Aorta (tissue), 5 donors: ENCODE measurements around the gene BCAT1. TPM values are rescaled to one million over a fixed set of nuclear protein-coding genes. Genes with fewer than 3 reads are reported as not detected.

Experiments
- ATAC-seq: fragments of 200-7000 bp; cut with Tn5 transposase; one replicate; pipeline ENCODE4 v1.9.1; 2022; ENCODE audit warnings: moderate library complexity; ENCODE audit not compliant: low FRiP score
- DNase-seq, 2 donors: peaks; one replicate each; pipeline ENCODE4 v3.0.0-alpha.2; 2020
- H3K27ac ChIP-seq, 2 donors: one replicate each; pipeline ENCODE4 v1.5.1; 2013; ENCODE audit warnings: low read length in 2 of 2, mild to moderate bottlenecking in 2 of 2, moderate library complexity in 2 of 2, control low read depth in 1 of 2, inconsistent platforms in 1 of 2, low read depth in 1 of 2
- H3K27me3 ChIP-seq, 2 donors: one replicate each; pipeline ENCODE4 v1.6.1; 2013; ENCODE audit warnings: control low read depth in 1 of 2, low read length in 1 of 2, mild to moderate bottlenecking in 1 of 2, moderate library complexity in 1 of 2; ENCODE audit not compliant: insufficient read depth in 2 of 2, control insufficient read depth in 1 of 2
- H3K36me3 ChIP-seq, 2 donors: one replicate each; pipeline ENCODE4 v1.6.1; 2013; ENCODE audit warnings: control low read depth in 1 of 2, low read length in 1 of 2, mild to moderate bottlenecking in 1 of 2; ENCODE audit not compliant: insufficient read depth in 2 of 2, control insufficient read depth in 1 of 2
- H3K4me1 ChIP-seq, 2 donors: one replicate each; pipeline ENCODE4 v1.6.1; 2013; ENCODE audit warnings: low read length in 2 of 2, control low read depth in 1 of 2, mild to moderate bottlenecking in 1 of 2, moderate library complexity in 1 of 2; ENCODE audit not compliant: insufficient read depth in 2 of 2, control insufficient read depth in 1 of 2
- H3K4me3 ChIP-seq, 2 donors: one replicate each; pipeline ENCODE4 v1.5.1; 2013; ENCODE audit warnings: low read length in 2 of 2, control low read depth in 1 of 2, mild to moderate bottlenecking in 1 of 2
- H3K9me3 ChIP-seq: one replicate; pipeline ENCODE4 v1.6.1; 2013; ENCODE audit warnings: mild to moderate bottlenecking, low read length; ENCODE audit not compliant: control insufficient read depth
- WGBS, 2 donors: extraction: QIAGEN DNeasy Blood & Tissue Kit; methylation state at CpG; one replicate each; pipeline ENCODE4 v1.1.7; 2013; 5-methylcytosine and 5-hydroxymethylcytosine counted together
- intact Hi-C, 2 donors: fragments of 100-400 bp; cut with DNase I; formaldehyde crosslinking; loops; one replicate each; pipeline versions ENCODE4 v1.14.2 to v1.15.0; 2022
- polyA plus RNA-seq, 2 donors: library from polyadenylated mRNA; stranded (reverse); fragments of 200-250 nt; gene quantifications; one replicate each; pipeline ENCODE4 v1.2.3, GENCODE V29; 2013
- total RNA-seq, 2 donors: library from RNA; stranded (reverse); fragmentation: NEBNext Ultra II Directional; extraction: Animal tissue kit (Norgen Biotek cat#: 25700); gene quantifications; one replicate each; pipeline ENCODE4 v1.2.1, GENCODE V29; 2021
- donor health status: healthy with polysubstance abuse.
- donor health status: Bipolar disorder and iron deficiency.
- donor health status: DM: no; HTN: no; CAD: no.
- donor health status: DM: no; HTN: no; CAD: no.
- donor health status: DM: yes; HTN: yes; CAD: no.

BCAT1 gene
- total and polyA plus RNA-seq, 4 donors: 3.8 to 47.3 (median 21.8) TPM

- H3K27me3 ChIP-seq: no peaks in the 10 kb centered on the region
- no peak for DNase-seq
- H3K27ac ChIP-seq: no peak overlapping the region
- H3K4me1 ChIP-seq: no peaks in the 10 kb centered on the region
- WGBS, 2 donors: 59 to 71% methylated on average over 3 of the region's 3 CpGs
- H3K9me3 ChIP-seq: no peaks in the 10 kb centered on the region
- ATAC-seq: no peak
- H3K4me3 ChIP-seq: no peak overlapping the region
- no peaks in the 10 kb centered on the region for H3K36me3 ChIP-seq
- intact Hi-C loops: no loop called here
These were observed 54.0 kb downstream of the BCAT1 start for GRCh38 chr12:24894879-24895278.

GRCh38 chr12:24890048-24890803 is 58.7 kb downstream of the BCAT1 start:
- Histone ChIP-seq H3K36me3 (no peaks in the 10 kb centered on the region), H3K4me3 (no peak overlapping the region), H3K27me3 (no peaks in the 10 kb centered on the region), H3K27ac (no peak overlapping the region), H3K9me3 (no peaks in the 10 kb centered on the region), H3K4me1 (no peaks in the 10 kb centered on the region)
- ATAC-seq: no peak
- intact Hi-C loops: no loop called here
- 97 to 98% methylated on average over 7 of the region's 7 CpGs for WGBS, 2 donors
- no peak for DNase-seq

GRCh38 chr12:24889411-24889810 is 59.5 kb downstream of the BCAT1 start:
- Histone ChIP-seq H3K9me3 (no peaks in the 10 kb centered on the region), H3K27me3 (no peaks in the 10 kb centered on the region), H3K4me3 (no peak overlapping the region), H3K4me1 (no peaks in the 10 kb centered on the region), H3K36me3 (no peaks in the 10 kb centered on the region), H3K27ac (no peak overlapping the region)
- DNase-seq: no peak
- ATAC-seq: no peak
- intact Hi-C loops: no loop called here
- WGBS, 2 donors: 97 to 99% methylated on average over 3 of the region's 3 CpGs

GRCh38 chr12:24888813-24889212 is 60.1 kb downstream of the BCAT1 start:
- no peaks in the 10 kb centered on the region for H3K27me3 ChIP-seq
- 95 to 97% methylated on average over 5 of the region's 5 CpGs for WGBS, 2 donors
- H3K36me3 ChIP-seq: no peaks in the 10 kb centered on the region
- H3K27ac ChIP-seq: no peak overlapping the region
- ATAC-seq (no peak), DNase-seq (no peak)
- H3K4me1 ChIP-seq: no peaks in the 10 kb centered on the region
- no peaks in the 10 kb centered on the region for H3K9me3 ChIP-seq
- intact Hi-C loops: no loop called here
- H3K4me3 ChIP-seq: no peak overlapping the region

GRCh38 chr12:24884911-24885310 is 64.0 kb downstream of the BCAT1 start:
- WGBS, 2 donors: 95% methylated on average over 3 of the region's 3 CpGs
- H3K4me3 ChIP-seq: no peak overlapping the region
- no peak for ATAC-seq
- no peaks in the 10 kb centered on the region for H3K9me3 ChIP-seq
- intact Hi-C loops: no loop called here
- no peak for DNase-seq
- no peaks in the 10 kb centered on the region for H3K27me3 ChIP-seq
- H3K4me1 ChIP-seq: no peaks in the 10 kb centered on the region
- no peaks in the 10 kb centered on the region for H3K36me3 ChIP-seq
- H3K27ac ChIP-seq: no peak overlapping the region

- Histone ChIP-seq H3K9me3 (no peaks in the 10 kb centered on the region), H3K27ac (no peak overlapping the region), H3K36me3 (no peaks in the 10 kb centered on the region), H3K27me3 (no peaks in the 10 kb centered on the region), H3K4me3 (no peak overlapping the region), H3K4me1 (no peaks in the 10 kb centered on the region)
- intact Hi-C loops: no loop called here
- DNase-seq (no peak), ATAC-seq (no peak)
- WGBS, 2 donors: 95 to 97% methylated on average over 4 of the region's 4 CpGs
These were observed 67.1 kb downstream of the BCAT1 start for GRCh38 chr12:24881724-24882371.

GRCh38 chr12:24881227-24881626 is 67.7 kb downstream of the BCAT1 start:
- intact Hi-C loops: no loop called here
- 87 to 89% methylated on average over 8 of the region's 8 CpGs for WGBS, 2 donors
- H3K27me3 ChIP-seq: no peaks in the 10 kb centered on the region
- H3K4me1 ChIP-seq: no peaks in the 10 kb centered on the region
- H3K9me3 ChIP-seq: no peaks in the 10 kb centered on the region
- no peaks in the 10 kb centered on the region for H3K36me3 ChIP-seq
- H3K27ac ChIP-seq: no peak overlapping the region
- no peak overlapping the region for H3K4me3 ChIP-seq
- ATAC-seq (no peak), DNase-seq (no peak)

GRCh38 chr12:24880732-24881131 is 68.2 kb downstream of the BCAT1 start:
- no peaks in the 10 kb centered on the region for H3K9me3 ChIP-seq
- DNase-seq (no peak), ATAC-seq (no peak)
- 92 to 96% methylated on average over 5 of the region's 5 CpGs for WGBS, 2 donors
- H3K4me1 ChIP-seq: no peaks in the 10 kb centered on the region
- H3K27ac ChIP-seq: no peak overlapping the region
- no peaks in the 10 kb centered on the region for H3K36me3 ChIP-seq
- intact Hi-C loops: no loop called here
- no peaks in the 10 kb centered on the region for H3K27me3 ChIP-seq
- no peak overlapping the region for H3K4me3 ChIP-seq

GRCh38 chr12:24879644-24880043 is 69.3 kb downstream of the BCAT1 start:
- no peaks in the 10 kb centered on the region for H3K36me3 ChIP-seq
- no peaks in the 10 kb centered on the region for H3K4me1 ChIP-seq
- DNase-seq (no peak), ATAC-seq (no peak)
- no peak overlapping the region for H3K27ac ChIP-seq
- intact Hi-C loops: no loop called here
- no peak overlapping the region for H3K4me3 ChIP-seq
- H3K27me3 ChIP-seq: no peaks in the 10 kb centered on the region
- 79 to 80% methylated on average over 2 of the region's 2 CpGs for WGBS, 2 donors
- no peaks in the 10 kb centered on the region for H3K9me3 ChIP-seq
